Large intestine (tissue), 3 donors: ENCODE results near the gene LBX2. TPM values are rescaled to one million over a fixed set of nuclear protein-coding genes. Genes with fewer than 3 reads are reported as not detected.

ENCODE experiments used
- DNase-seq, 2 donors: peaks; one replicate each; pipeline versions ENCODE4 v3.0.0 to v3.0.0-alpha.2; 2013
- H3K27ac ChIP-seq: one replicate; pipeline ENCODE4 v1.5.1; 2013; ENCODE audit warnings: low read length
- H3K27me3 ChIP-seq: 2 replicates; pipeline ENCODE4 v1.6.1; 2013; ENCODE audit warnings: low read length; ENCODE audit not compliant: control insufficient read depth, insufficient read depth
- H3K36me3 ChIP-seq: 2 replicates; pipeline ENCODE4 v1.6.1; 2013; ENCODE audit warnings: low read length; ENCODE audit not compliant: control insufficient read depth, insufficient read depth
- H3K4me1 ChIP-seq: one replicate; pipeline ENCODE4 v1.6.1; 2013; ENCODE audit warnings: low read length; ENCODE audit not compliant: control insufficient read depth, insufficient read depth
- H3K4me3 ChIP-seq: one replicate; pipeline ENCODE4 v1.5.1; 2013; ENCODE audit warnings: low read length
- H3K9me3 ChIP-seq: one replicate; pipeline ENCODE4 v1.6.1; 2013; ENCODE audit warnings: mild to moderate bottlenecking, low read depth, low read length, moderate library complexity; ENCODE audit not compliant: control insufficient read depth
- WGBS: methylation state at CpG from one replicate; pipeline ENCODE4 v1.1.5; 2013; ENCODE audit warnings: low lambda C conversion rate; ENCODE audit not compliant: insufficient coverage; 5-methylcytosine and 5-hydroxymethylcytosine counted together
- polyA plus RNA-seq: library from polyadenylated mRNA; unstranded; fragments of 120-200 nt; gene quantifications from one replicate; pipeline ENCODE4 v1.2.1, GENCODE V29; 2013

The LBX2 gene
- polyA plus RNA-seq, 1 donor: 47.8 TPM

GRCh38 chr2:74503506-74504475, 4.4 kb upstream of the LBX2 start:
- peak overlapping the region; percentile 74 for H3K4me3 ChIP-seq
- peaks cover 16% of the 10 kb centered on the region for H3K36me3 ChIP-seq
- peak overlapping the region; percentile 97 for H3K27ac ChIP-seq
- peaks cover 6% of the 10 kb centered on the region for H3K9me3 ChIP-seq
- peaks cover 33% of the 10 kb centered on the region for H3K4me1 ChIP-seq
- peaks cover 43% of the 10 kb centered on the region for H3K27me3 ChIP-seq
- DNase-seq: no peak
- WGBS: no CpG with 5 or more reads among the region's 45 CpGs

DNA sequence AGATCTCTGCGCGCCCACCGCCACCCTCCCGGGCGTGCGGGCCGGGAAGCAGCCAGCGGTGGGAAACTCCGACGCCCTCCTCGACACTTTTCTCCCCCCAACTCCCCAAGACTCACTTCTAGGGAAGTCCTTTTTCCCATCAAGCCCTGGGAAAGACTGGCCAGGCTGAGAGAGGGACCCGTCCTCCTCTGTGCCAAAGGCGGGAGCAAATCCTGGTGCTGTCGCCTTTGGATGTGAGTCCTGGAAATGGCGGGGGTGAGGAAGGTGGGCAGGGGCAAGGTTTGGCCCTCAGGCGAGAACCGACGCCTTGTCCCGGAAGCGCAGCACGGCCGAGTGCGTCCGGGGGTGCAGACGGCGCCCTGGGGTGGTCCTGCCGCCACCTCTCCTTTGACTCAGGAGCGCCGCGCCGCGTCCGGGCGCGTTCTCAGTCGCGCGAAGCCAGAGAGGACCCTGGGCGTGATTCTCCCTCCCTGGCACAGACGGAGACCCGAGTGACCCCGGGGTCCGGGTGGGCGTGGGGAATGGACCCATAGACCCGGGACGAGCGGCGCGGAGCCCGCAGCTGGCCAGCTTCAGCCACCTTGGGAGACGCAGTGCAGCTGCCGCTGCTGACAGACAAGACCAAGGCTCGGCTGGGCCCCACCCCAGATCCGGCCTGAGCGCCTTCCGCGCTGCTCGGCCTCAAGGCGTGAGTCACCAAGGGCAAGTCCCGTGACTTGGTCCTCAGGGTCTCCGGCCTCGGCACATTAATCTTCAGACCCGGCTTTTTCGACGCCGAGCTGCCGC, 3.5 kb upstream of the LBX2 start:
- WGBS: no CpG with 5 or more reads among the region's 67 CpGs
- Histone ChIP-seq H3K36me3 (peaks cover 16% of the 10 kb centered on the region), H3K4me3 (peak overlapping the region; percentile 74), H3K27me3 (peaks cover 46% of the 10 kb centered on the region), H3K4me1 (peaks cover 35% of the 10 kb centered on the region), H3K9me3 (peaks cover 7% of the 10 kb centered on the region), H3K27ac (peak overlapping the region; percentile 97)
- peak; percentile 88 to 93 for DNase-seq

- H3K4me3 ChIP-seq: peak overlapping the region; percentile 74
- peak; percentile 74 to 89 for DNase-seq
- peaks cover 40% of the 10 kb centered on the region for H3K4me1 ChIP-seq
- no CpG with 5 or more reads among the region's 32 CpGs for WGBS
- H3K36me3 ChIP-seq: peaks cover 16% of the 10 kb centered on the region
- H3K27ac ChIP-seq: peak overlapping the region; percentile 97
- peaks cover 9% of the 10 kb centered on the region for H3K9me3 ChIP-seq
- peaks cover 53% of the 10 kb centered on the region for H3K27me3 ChIP-seq
Measured at GRCh38 chr2:74502147-74502719, 2.8 kb upstream of the LBX2 start.

- peak overlapping the region; percentile 97 for H3K27ac ChIP-seq
Measured at GRCh38 chr2:74501335-74502071, 2.1 kb upstream of the LBX2 start.

DNA sequence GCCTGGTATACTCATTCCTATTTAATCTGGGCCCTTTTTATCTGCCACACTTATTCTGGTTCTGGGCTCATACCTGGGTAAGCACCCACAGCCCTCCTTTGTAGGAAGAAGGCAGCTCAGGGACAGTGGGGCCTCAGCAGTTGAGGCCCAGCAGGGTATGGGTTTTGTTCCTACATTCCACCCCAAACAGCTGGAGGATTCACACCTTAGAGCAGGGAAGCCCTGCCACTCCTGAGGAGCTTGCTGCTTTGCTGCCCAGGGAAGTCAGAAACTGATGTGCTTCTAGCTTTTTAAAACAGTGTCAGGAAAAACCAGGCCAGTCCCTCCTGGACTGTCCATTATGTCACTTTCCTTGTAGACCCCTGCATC, 1.2 kb upstream of the LBX2 start:
- Histone ChIP-seq H3K9me3 (peaks cover 9% of the 10 kb centered on the region), H3K4me3 (peak overlapping the region; percentile 74), H3K4me1 (peaks cover 44% of the 10 kb centered on the region), H3K27ac (peak overlapping the region; percentile 97), H3K36me3 (peaks cover 12% of the 10 kb centered on the region), H3K27me3 (peaks cover 54% of the 10 kb centered on the region)
- DNase-seq: no peak

More at GRCh38 chr2:74501335-74502071, 2.1 kb upstream of the LBX2 start:
- peak overlapping the region; percentile 74 for H3K4me3 ChIP-seq
- H3K4me1 ChIP-seq: peaks cover 45% of the 10 kb centered on the region
- H3K9me3 ChIP-seq: peaks cover 9% of the 10 kb centered on the region
- peaks cover 17% of the 10 kb centered on the region for H3K36me3 ChIP-seq
- peak in 1 of 2 donors; percentile 43 for DNase-seq
- peaks cover 54% of the 10 kb centered on the region for H3K27me3 ChIP-seq
- 40% methylated on average over 2 of the region's 18 CpGs for WGBS

GRCh38 chr2:74499940-74500577, 656 bp upstream of the LBX2 start:
- DNase-seq: no peak
- Histone ChIP-seq H3K27me3 (peaks cover 54% of the 10 kb centered on the region), H3K27ac (peak overlapping the region; percentile 97), H3K4me1 (peaks cover 41% of the 10 kb centered on the region), H3K36me3 (peaks cover 9% of the 10 kb centered on the region), H3K9me3 (peaks cover 9% of the 10 kb centered on the region), H3K4me3 (peak overlapping the region; percentile 74)
- 40% methylated on average over 1 of the region's 15 CpGs for WGBS

DNA sequence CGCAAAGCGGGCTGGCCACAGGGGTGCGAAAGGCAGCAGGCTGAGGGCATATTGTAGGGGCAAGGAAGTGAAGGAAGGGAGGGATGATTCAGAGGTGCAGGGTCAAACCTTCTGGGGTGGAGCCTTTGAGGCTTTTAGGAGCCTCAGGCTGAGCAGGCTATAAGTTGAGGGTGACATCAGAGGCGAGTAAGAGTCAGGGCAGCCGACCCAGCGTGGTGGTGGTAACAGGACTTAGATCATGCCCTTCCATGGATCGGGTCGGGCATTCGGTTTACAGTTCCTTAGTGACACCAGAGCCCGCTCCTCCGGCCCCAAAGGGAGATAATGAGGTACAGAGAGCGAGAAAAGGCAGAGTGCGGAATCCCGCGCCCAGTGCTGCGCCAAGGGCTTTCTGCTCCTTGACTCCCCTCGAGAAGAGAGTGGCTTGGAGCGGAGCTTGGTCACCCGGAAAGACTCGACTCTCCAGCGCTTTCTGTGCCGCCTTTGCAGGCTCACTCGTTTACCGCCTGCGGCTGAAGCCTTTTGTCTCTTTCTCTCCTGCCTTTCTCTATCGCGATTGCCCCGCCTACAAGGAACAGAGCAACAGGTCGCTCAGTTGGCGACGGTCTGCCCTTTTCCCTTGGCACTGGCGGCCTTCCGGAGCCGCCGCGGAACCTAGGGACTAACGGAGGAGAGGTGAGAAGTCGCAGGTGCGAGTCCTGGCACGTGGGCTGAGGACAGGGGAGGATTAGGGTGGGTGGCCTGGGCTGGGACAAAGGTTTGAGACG, 720 bp downstream of the LBX2 start:
- Histone ChIP-seq H3K9me3 (peaks cover 9% of the 10 kb centered on the region), H3K4me3 (peak overlapping the region; percentile 74), H3K27me3 (peaks cover 54% of the 10 kb centered on the region), H3K27ac (peak overlapping the region; percentile 97), H3K36me3 (peaks cover 12% of the 10 kb centered on the region), H3K4me1 (peaks cover 33% of the 10 kb centered on the region)
- peak in 1 of 2 donors; percentile 71 for DNase-seq
- WGBS: no CpG with 5 or more reads among the region's 41 CpGs

DNA sequence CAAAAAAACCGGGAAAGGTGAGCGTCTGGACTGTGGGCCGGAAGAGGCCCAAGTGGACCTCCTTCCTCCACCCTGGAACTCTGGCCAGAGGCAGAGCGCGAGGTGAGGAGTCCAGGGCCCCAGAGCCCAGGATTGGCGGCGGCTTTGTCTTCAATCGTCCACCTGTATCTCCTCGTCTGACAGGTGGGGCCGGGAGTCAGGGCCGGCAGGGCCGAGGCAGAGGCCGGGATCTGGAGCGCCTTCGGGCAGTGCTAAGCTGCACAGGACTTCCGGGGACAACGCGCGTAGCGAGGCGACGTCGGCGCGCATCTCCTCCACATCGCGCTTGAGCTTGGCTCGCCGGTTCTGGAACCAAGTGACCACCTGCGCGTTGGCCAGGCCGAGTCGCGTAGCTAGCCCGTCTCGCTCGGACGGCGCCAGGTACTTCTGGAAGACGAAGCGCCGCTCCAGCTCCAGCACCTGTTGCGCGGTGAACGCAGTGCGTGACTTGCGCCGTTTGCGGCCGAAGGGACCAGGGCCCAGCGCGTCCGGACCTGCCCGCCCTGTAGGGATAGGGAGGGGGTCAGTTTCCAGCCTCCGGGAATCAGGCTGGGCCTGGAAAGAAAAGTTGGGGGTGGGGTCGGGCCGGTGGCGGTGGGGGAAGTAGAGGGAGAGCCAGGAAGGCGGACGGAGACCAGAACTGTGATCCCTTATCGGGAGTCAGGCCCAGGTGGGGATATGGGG, 1.5 kb downstream of the LBX2 start:
- no CpG with 5 or more reads among the region's 61 CpGs for WGBS
- Histone ChIP-seq H3K27ac (peak overlapping the region; percentile 97), H3K4me1 (peaks cover 37% of the 10 kb centered on the region), H3K27me3 (peaks cover 52% of the 10 kb centered on the region), H3K9me3 (peaks cover 7% of the 10 kb centered on the region), H3K36me3 (peaks cover 19% of the 10 kb centered on the region), H3K4me3 (peak overlapping the region; percentile 74)
- DNase-seq: peak in 1 of 2 donors; percentile 72
